GM19468 (cell line): ENCODE measurements around the gene RARS1.

Experiments used
- ATAC-seq: cut with Tn5 transposase; IDR thresholded peaks from one replicate; pipeline ENCODE4 v1.9.1; 2021; ENCODE audit warnings: mild to moderate bottlenecking, moderate library complexity, moderate number of reproducible peaks; ENCODE audit not compliant: unreplicated experiment; ENCODE audit errors: extremely low read depth

The RARS1 gene

GRCh38 chr5:168486136-168486879 lies at the start of gene RARS1:
TSS of gene RARS1 (plus strand) at chr5:168486471. CDS start at chr5:168486499, 28 bp downstream.
- ATAC-seq, result peak; percentile 36

GRCh38 chr5:168438349-168438748 lies 47.9 kb upstream of the RARS1 start:
- no peak for ATAC-seq

- no peak for ATAC-seq
These were observed 42.7 kb upstream of the RARS1 start for GRCh38 chr5:168443533-168443932.

- no peak for ATAC-seq
These were observed 42.1 kb upstream of the RARS1 start for GRCh38 chr5:168443950-168444700.

- ATAC-seq, result no peak
These were observed 39.2 kb upstream of the RARS1 start for GRCh38 chr5:168446983-168447619.

- ATAC-seq, result no peak
These were observed 38.5 kb upstream of the RARS1 start for GRCh38 chr5:168447808-168448207.

- ATAC-seq, result no peak
These were observed 37.1 kb upstream of the RARS1 start for GRCh38 chr5:168449166-168449565.

- no peak for ATAC-seq
These were observed 34.7 kb upstream of the RARS1 start for GRCh38 chr5:168451565-168451964.

- ATAC-seq, result no peak
These were observed 31.1 kb upstream of the RARS1 start for GRCh38 chr5:168455201-168455600.

- no peak for ATAC-seq
These were observed 28.7 kb upstream of the RARS1 start for GRCh38 chr5:168457542-168457941.

- no peak for ATAC-seq
These were observed 25.7 kb upstream of the RARS1 start for GRCh38 chr5:168460606-168461005.

GRCh38 chr5:168463081-168463480 lies 23.2 kb upstream of the RARS1 start:
- ATAC-seq, result no peak

GRCh38 chr5:168464214-168464613 lies 22.1 kb upstream of the RARS1 start:
- ATAC-seq, result no peak

GRCh38 chr5:168464641-168465040 lies 21.6 kb upstream of the RARS1 start:
- no peak for ATAC-seq

- no peak for ATAC-seq
These were observed 18.4 kb upstream of the RARS1 start for GRCh38 chr5:168467755-168468330.

GRCh38 chr5:168468836-168469235 lies 17.4 kb upstream of the RARS1 start:
- ATAC-seq, result no peak

GRCh38 chr5:168469816-168470215 lies 16.5 kb upstream of the RARS1 start:
- no peak for ATAC-seq

GRCh38 chr5:168471785-168472184 lies 14.5 kb upstream of the RARS1 start:
- no peak for ATAC-seq

- no peak for ATAC-seq
These were observed 13.9 kb upstream of the RARS1 start for GRCh38 chr5:168472329-168472728.

GRCh38 chr5:168474319-168474718 lies 12.0 kb upstream of the RARS1 start:
- no peak for ATAC-seq

- ATAC-seq, result no peak
These were observed 9.2 kb upstream of the RARS1 start for GRCh38 chr5:168477060-168477459.
